ENCODE data around the gene ZIC2. TPM values are rescaled to one million over a fixed set of nuclear protein-coding genes. Genes with fewer than 3 reads are reported as not detected.

The ZIC2 gene
- total and polyA plus RNA-seq, 2 of the 8 experiments (the other 6 are each of a cell fraction or from before 2014, with no cell fraction given): 53.2 to 372 TPM

DNA sequence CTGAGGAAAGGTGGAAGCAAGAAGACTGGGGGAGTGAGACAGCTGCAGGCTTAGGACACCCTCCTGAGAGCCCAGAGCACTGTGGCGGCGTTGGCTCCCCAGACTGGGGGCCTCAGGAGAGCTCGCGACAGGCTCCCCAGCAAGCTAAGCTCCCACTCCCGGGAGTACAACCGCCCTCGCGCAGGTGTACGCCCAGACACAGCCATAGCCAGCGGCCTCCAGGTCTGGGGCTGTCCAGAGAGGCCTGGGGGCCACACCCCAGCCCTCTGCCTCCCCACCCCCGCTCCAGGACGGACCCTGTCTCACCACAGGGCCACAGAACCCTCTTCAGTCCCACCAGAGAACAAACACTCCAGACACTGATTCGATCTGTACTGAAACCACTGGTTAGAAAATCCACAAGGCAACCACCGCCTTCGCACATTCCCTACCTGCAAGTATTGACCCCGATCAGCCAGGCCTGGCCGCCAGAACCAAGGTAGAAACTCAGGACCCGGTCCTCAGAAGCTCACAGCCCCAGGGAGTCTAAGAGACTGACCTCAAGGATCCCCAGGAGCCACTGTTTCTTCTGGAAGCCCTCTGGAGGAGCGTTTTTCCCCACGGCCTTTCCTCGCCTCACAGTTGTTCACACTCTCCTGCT is 26.4 kb upstream of the ZIC2 start:
- Histone ChIP-seq H3K79me2 (ENCODE audit: control insufficient read depth in 1 of 2, insufficient read depth in 2 of 2, low read length in 2 of 2) (no peaks in the 10 kb centered on the region), H2AK5ac (ENCODE audit: low read depth, low read length) (no peak overlapping the region), H2BK15ac (ENCODE audit: low read length) (no peak overlapping the region), H3K4me1 (replicated peaks in 1 of 4; ENCODE audit: control insufficient read depth in 3 of 4, insufficient read depth in 4 of 4, low read length in 3 of 4) (peaks cover 3 to 33% (median 19%) of the 10 kb centered on the region in 4 experiments), H2BK20ac (ENCODE audit: low read length) (peak overlapping the region; percentile 66; the same call in 1 of the 2 replicates), H3K18ac (ENCODE audit: extremely low read depth, low read length) (peak overlapping the region; percentile 71), H2BK120ac (replicated peaks; ENCODE audit: low read depth, low read length) (no peak overlapping the region), H2AFZ (ENCODE audit: low read length) (no peak overlapping the region), H3K4ac (replicated peaks; ENCODE audit: insufficient read length, low read depth, low read length) (no peak overlapping the region), H3K27ac (ENCODE audit: low read depth, low read length) (no peak overlapping the region), H3K9ac (replicated peaks in 1 of 4; ENCODE audit: extremely low read depth in 1 of 4, low read depth in 3 of 4, low read length in 3 of 4) (no peak overlapping the region), H3K23ac (ENCODE audit: insufficient read length) (no peak overlapping the region), H3K4me3 (ENCODE audit: extremely low read depth in 1 of 4, insufficient read depth in 2 of 4, low read depth in 3 of 4, low read length in 4 of 4) (peak overlapping the region; percentile 45 to 69 (median 60)), H2BK5ac (ENCODE audit: low read depth, low read length) (peak overlapping the region; percentile 7; the same call in 1 of the 2 replicates), H4K8ac (ENCODE audit: extremely low read depth, insufficient read depth, low read length) (no peak overlapping the region), H3K56ac (replicated peaks; ENCODE audit: insufficient read length, low read depth, low read length) (no peak overlapping the region), H3K14ac (ENCODE audit: insufficient read length) (no peak overlapping the region), H3K36me3 (ENCODE audit: control insufficient read depth in 2 of 4, insufficient read depth in 4 of 4, low read length in 3 of 4) (no peaks in the 10 kb centered on the region), H3K23me2 (ENCODE audit: low read depth, low read length) (peaks cover 37% of the 10 kb centered on the region), H4K5ac (ENCODE audit: insufficient read length, low read depth, low read length) (no peak overlapping the region), H3K27me3 (replicated peaks in 1 of 4; ENCODE audit: control insufficient read depth in 3 of 4, extremely low read depth in 1 of 4, insufficient read depth in 3 of 4, low read length in 3 of 4) (peaks cover 10 to 53% (median 42%) of the 10 kb centered on the region in 4 experiments; a peak in 6 of 7 replicates), H4K20me1 (replicated peaks in 1 of 2; ENCODE audit: control insufficient read depth in 1 of 2, insufficient read depth in 2 of 2, low read length in 2 of 2) (no peaks in the 10 kb centered on the region), H4K91ac (replicated peaks; ENCODE audit: insufficient read length, low read length) (no peak overlapping the region), H3K79me1 (ENCODE audit: low read depth, low read length) (no peaks in the 10 kb centered on the region), H3K4me2 (ENCODE audit: insufficient read depth in 1 of 2, low read depth in 2 of 2, low read length in 2 of 2) (peak overlapping the region; percentile 98 to 100), H3K9me3 (ENCODE audit: insufficient read depth in 2 of 2, low read depth in 1 of 2, low read length in 1 of 2) (no peaks in the 10 kb centered on the region), H2BK12ac (ENCODE audit: low read depth, low read length) (peak overlapping the region; percentile 35; the same call in 1 of the 2 replicates)
- POLR2A ChIA-PET (ENCODE audit: partially characterized antibody): interaction anchor here (0.6 to 8.9 kb wide), 13 partner anchors 11 to 950 kb away, joined by 3 to 80 read pairs (median 4); partner anchors contain the start of genes ZIC2 and ZIC5
- CTCF ChIA-PET (ENCODE audit: partially characterized antibody): interaction anchor here (0.9 to 11.7 kb wide), 22 partner anchors 12 to 586 kb away, joined by 3 to 93 read pairs (median 6); no protein-coding TSS in a partner anchor
- TF ChIP-seq POLR2AphosphoS5 (IDR thresholded peaks at IDR 0.05; ENCODE audit: low read depth, low read length) (no peak), KDM1A (IDR thresholded peaks at IDR 0.05; ENCODE audit: borderline replicate concordance, low read length) (no peak), CREB1 (IDR thresholded peaks at IDR 0.05) (no peak), RBBP5 (IDR thresholded peaks at IDR 0.05; ENCODE audit: borderline replicate concordance, low read depth, low read length) (no peak), POLR2A (IDR thresholded peaks at IDR 0.05; ENCODE audit: control extremely low read depth in 1 of 2, low read depth in 2 of 2, low read length in 2 of 2) (no peak), TAF1 (IDR thresholded peaks at IDR 0.05; ENCODE audit: low read depth, low read length) (no peak), SIN3A (conservative IDR thresholded peaks at IDR 0.05 in 1 of 2, IDR thresholded peaks at IDR 0.05 in 1 of 2; ENCODE audit: low read depth in 1 of 2, low read length in 2 of 2) (no peak), KDM4A (IDR thresholded peaks at IDR 0.05; ENCODE audit: low read depth, low read length, severe bottlenecking) (no peak)
- TF ChIP-seq, protein P1, sequence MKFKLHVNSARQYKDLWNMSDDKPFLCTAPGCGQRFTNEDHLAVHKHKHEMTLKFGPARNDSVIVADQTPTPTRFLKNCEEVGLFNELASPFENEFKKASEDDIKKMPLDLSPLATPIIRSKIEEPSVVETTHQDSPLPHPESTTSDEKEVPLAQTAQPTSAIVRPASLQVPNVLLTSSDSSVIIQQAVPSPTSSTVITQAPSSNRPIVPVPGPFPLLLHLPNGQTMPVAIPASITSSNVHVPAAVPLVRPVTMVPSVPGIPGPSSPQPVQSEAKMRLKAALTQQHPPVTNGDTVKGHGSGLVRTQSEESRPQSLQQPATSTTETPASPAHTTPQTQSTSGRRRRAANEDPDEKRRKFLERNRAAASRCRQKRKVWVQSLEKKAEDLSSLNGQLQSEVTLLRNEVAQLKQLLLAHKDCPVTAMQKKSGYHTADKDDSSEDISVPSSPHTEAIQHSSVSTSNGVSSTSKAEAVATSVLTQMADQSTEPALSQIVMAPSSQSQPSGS (IDR thresholded peaks at IDR 0.05; ENCODE audit: low read length): no peak
- FAIRE-seq (no peak), DNase-seq (ENCODE audit: low read depth in 1 of 2, low spot score in 2 of 2) (peak in 1 of 2 experiments; percentile 63)
- 49% methylated on average over 21 of the region's 21 CpGs; no CpG with 5 or more reads in 1 of the 2 experiments for WGBS, 2 experiments (ENCODE audit: extremely low coverage in 1 of 2, insufficient coverage in 1 of 2, insufficient read length in 1 of 2, insufficient replicate concordance in 2 of 2, low coverage in 1 of 2, low lambda C conversion rate in 2 of 2, missing lambda C conversion rate in 1 of 2)
